ENCODE measurements around the gene ZFR. TPM values are rescaled to one million over a fixed set of nuclear protein-coding genes. Genes with fewer than 3 reads are reported as not detected.

ZFR gene
- polyA plus RNA-seq, 1 of the 3 experiments (the other 2 are of a cell fraction): 24.6 TPM

DNA sequence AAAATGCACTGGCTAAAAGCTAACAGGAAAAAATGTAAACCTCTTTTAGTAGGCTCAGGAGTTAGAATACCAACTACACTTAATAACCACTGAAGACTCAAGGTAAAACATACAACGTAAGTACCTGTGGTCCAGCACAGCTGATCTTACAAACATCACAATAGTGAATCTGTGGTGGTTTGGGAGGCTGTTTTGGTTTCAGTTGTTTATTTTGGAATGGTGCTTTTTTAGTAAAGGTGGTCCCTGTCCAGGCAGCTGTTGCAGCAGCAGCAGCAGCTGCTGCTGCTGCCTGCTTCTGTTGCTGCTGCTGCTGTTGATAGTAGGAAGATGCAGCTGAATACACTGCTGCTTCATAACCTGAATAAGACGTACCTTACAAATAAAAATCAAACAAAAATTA lies 37.9 kb downstream of the ZFR start:
- Histone ChIP-seq H3K79me2 (ENCODE audit: insufficient read depth) (peaks cover 56% of the 10 kb centered on the region), H3K9ac (no peak overlapping the region), H3K36me3 (replicated peaks in 1 of 2; ENCODE audit: control insufficient read depth in 1 of 2, insufficient read depth in 2 of 2, low read length in 1 of 2) (peaks cover 78 to 80% of the 10 kb centered on the region in 2 experiments), H2AFZ (ENCODE audit: low read depth) (no peak overlapping the region), H3K9me2 (no peaks in the 10 kb centered on the region), H3K4me1 (ENCODE audit: control insufficient read depth in 1 of 2, insufficient read depth in 2 of 2, low read depth in 1 of 2, low read length in 1 of 2) (no peaks in the 10 kb centered on the region; a peak in 2 of 4 replicates), H3F3A (replicated peaks; ENCODE audit: insufficient read depth) (peaks cover 13% of the 10 kb centered on the region), H3K4me3 (ENCODE audit: low read depth in 2 of 2, low read length in 1 of 2) (no peak overlapping the region), H3K9me3 (no peaks in the 10 kb centered on the region), H3K4me2 (no peak overlapping the region), H3K27me3 (ENCODE audit: insufficient read depth) (no peaks in the 10 kb centered on the region), H3K27ac (ENCODE audit: low read depth in 2 of 2, low read length in 1 of 2) (no peak overlapping the region), H4K20me1 (ENCODE audit: insufficient read depth) (peaks cover 18% of the 10 kb centered on the region)
- ChIA-PET POLR2A (no interaction called here), CTCF (no interaction called here)
- TF ChIP-seq CHD2 (IDR thresholded peaks at IDR 0.05; ENCODE audit: low read length, partially characterized antibody): no peak
- no peak for TF ChIP-seq JUND (IDR thresholded peaks at IDR 0.05)
- TF ChIP-seq TEAD4 (IDR thresholded peaks at IDR 0.05; ENCODE audit: borderline replicate concordance, insufficient read depth): no peak
- TF ChIP-seq, protein P1, sequence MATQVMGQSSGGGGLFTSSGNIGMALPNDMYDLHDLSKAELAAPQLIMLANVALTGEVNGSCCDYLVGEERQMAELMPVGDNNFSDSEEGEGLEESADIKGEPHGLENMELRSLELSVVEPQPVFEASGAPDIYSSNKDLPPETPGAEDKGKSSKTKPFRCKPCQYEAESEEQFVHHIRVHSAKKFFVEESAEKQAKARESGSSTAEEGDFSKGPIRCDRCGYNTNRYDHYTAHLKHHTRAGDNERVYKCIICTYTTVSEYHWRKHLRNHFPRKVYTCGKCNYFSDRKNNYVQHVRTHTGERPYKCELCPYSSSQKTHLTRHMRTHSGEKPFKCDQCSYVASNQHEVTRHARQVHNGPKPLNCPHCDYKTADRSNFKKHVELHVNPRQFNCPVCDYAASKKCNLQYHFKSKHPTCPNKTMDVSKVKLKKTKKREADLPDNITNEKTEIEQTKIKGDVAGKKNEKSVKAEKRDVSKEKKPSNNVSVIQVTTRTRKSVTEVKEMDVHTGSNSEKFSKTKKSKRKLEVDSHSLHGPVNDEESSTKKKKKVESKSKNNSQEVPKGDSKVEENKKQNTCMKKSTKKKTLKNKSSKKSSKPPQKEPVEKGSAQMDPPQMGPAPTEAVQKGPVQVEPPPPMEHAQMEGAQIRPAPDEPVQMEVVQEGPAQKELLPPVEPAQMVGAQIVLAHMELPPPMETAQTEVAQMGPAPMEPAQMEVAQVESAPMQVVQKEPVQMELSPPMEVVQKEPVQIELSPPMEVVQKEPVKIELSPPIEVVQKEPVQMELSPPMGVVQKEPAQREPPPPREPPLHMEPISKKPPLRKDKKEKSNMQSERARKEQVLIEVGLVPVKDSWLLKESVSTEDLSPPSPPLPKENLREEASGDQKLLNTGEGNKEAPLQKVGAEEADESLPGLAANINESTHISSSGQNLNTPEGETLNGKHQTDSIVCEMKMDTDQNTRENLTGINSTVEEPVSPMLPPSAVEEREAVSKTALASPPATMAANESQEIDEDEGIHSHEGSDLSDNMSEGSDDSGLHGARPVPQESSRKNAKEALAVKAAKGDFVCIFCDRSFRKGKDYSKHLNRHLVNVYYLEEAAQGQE (IDR thresholded peaks at IDR 0.05; ENCODE audit: low read depth, low read length): no peak
- no peak for TF ChIP-seq NRF1 (IDR thresholded peaks at IDR 0.05; ENCODE audit: low read depth, low read length)
- no peak for TF ChIP-seq NFIC (IDR thresholded peaks at IDR 0.05; ENCODE audit: borderline replicate concordance)
- TF ChIP-seq, protein P2, sequence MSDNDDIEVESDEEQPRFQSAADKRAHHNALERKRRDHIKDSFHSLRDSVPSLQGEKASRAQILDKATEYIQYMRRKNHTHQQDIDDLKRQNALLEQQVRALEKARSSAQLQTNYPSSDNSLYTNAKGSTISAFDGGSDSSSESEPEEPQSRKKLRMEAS (IDR thresholded peaks at IDR 0.05; ENCODE audit: low read depth): no peak
- TF ChIP-seq YY1 (IDR thresholded peaks at IDR 0.05; ENCODE audit: low read depth): no peak
- 94% methylated on average over 2 of the region's 2 CpGs for WGBS (ENCODE audit: low lambda C conversion rate)
- no peak for DNase-seq

DNA sequence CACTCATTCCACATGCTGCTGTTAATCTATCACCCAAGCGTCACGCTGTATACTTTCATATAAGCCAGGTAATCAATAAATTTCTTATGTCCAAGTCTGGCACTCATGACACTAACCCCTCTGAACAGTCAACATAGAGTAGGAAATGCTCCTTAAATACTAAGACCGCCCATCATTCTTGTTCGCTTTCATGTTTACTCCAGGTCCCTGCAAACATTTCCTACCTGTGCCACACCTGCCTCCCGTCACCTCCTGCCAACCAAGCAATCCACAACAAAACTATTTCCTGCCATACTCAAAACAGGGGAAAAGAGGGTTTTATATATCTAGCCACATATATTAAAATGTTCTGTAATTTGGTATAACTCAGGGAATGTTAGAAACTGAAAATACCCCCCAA lies 39.0 kb downstream of the ZFR start:
- ChIA-PET CTCF (interaction anchor here (1.6 kb wide), 1 partner anchor 173 kb away, joined by 4 read pairs; no protein-coding TSS in a partner anchor), POLR2A (no interaction called here)
- TF ChIP-seq NRF1 (IDR thresholded peaks at IDR 0.05; ENCODE audit: low read depth, low read length) (no peak), ELF1 (IDR thresholded peaks at IDR 0.05) (no peak), SMC3 (IDR thresholded peaks at IDR 0.05; ENCODE audit: low read depth, low read length) (no peak), RAD21 (IDR thresholded peaks at IDR 0.05; ENCODE audit: low read length) (no peak), RXRA (IDR thresholded peaks at IDR 0.05; ENCODE audit: borderline replicate concordance, low read depth) (no peak), RCOR1 (IDR thresholded peaks at IDR 0.05; ENCODE audit: low read length) (no peak), FOXM1 (IDR thresholded peaks at IDR 0.05; ENCODE audit: low read depth) (no peak), FOXJ3 (CRISPR knock-in tag; IDR thresholded peaks at IDR 0.05) (no peak), EP300 (IDR thresholded peaks at IDR 0.05; ENCODE audit: borderline replicate concordance in 1 of 2, low read depth in 1 of 2, low read length in 1 of 2) (no peak), TCF12 (IDR thresholded peaks at IDR 0.05) (no peak), EZH2phosphoT487 (IDR thresholded peaks at IDR 0.05; ENCODE audit: borderline replicate concordance, low read depth) (no peak), TAF1 (IDR thresholded peaks at IDR 0.05; ENCODE audit: borderline replicate concordance, low read depth, low read length) (no peak), POLR2AphosphoS5 (IDR thresholded peaks at IDR 0.05; ENCODE audit: low read depth, low read length) (no peak), FOSL2 (IDR thresholded peaks at IDR 0.05; ENCODE audit: borderline replicate concordance, low read depth) (no peak)
- TF ChIP-seq, protein P3, sequence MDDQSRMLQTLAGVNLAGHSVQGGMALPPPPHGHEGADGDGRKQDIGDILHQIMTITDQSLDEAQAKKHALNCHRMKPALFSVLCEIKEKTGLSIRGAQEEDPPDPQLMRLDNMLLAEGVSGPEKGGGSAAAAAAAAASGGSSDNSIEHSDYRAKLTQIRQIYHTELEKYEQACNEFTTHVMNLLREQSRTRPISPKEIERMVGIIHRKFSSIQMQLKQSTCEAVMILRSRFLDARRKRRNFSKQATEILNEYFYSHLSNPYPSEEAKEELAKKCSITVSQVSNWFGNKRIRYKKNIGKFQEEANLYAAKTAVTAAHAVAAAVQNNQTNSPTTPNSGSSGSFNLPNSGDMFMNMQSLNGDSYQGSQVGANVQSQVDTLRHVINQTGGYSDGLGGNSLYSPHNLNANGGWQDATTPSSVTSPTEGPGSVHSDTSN (IDR thresholded peaks at IDR 0.05): no peak
- TF ChIP-seq, protein P4, sequence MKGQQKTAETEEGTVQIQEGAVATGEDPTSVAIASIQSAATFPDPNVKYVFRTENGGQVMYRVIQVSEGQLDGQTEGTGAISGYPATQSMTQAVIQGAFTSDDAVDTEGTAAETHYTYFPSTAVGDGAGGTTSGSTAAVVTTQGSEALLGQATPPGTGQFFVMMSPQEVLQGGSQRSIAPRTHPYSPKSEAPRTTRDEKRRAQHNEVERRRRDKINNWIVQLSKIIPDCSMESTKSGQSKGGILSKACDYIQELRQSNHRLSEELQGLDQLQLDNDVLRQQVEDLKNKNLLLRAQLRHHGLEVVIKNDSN (IDR thresholded peaks at IDR 0.05; ENCODE audit: borderline replicate concordance, low read depth): no peak
- TF ChIP-seq, protein P5, sequence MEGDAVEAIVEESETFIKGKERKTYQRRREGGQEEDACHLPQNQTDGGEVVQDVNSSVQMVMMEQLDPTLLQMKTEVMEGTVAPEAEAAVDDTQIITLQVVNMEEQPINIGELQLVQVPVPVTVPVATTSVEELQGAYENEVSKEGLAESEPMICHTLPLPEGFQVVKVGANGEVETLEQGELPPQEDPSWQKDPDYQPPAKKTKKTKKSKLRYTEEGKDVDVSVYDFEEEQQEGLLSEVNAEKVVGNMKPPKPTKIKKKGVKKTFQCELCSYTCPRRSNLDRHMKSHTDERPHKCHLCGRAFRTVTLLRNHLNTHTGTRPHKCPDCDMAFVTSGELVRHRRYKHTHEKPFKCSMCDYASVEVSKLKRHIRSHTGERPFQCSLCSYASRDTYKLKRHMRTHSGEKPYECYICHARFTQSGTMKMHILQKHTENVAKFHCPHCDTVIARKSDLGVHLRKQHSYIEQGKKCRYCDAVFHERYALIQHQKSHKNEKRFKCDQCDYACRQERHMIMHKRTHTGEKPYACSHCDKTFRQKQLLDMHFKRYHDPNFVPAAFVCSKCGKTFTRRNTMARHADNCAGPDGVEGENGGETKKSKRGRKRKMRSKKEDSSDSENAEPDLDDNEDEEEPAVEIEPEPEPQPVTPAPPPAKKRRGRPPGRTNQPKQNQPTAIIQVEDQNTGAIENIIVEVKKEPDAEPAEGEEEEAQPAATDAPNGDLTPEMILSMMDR (IDR thresholded peaks at IDR 0.05): no peak

More for the DNA sequence above, 39.0 kb downstream of the ZFR start:
- Histone ChIP-seq H3K4me2 (no peak overlapping the region), H3K9me2 (no peaks in the 10 kb centered on the region), H3K9ac (no peak overlapping the region), H3F3A (replicated peaks; ENCODE audit: insufficient read depth) (peaks cover 13% of the 10 kb centered on the region), H3K4me1 (ENCODE audit: control insufficient read depth in 1 of 2, insufficient read depth in 2 of 2, low read depth in 1 of 2, low read length in 1 of 2) (no peaks in the 10 kb centered on the region; a peak in 2 of 4 replicates), H3K9me3 (no peaks in the 10 kb centered on the region), H3K79me2 (ENCODE audit: insufficient read depth) (peaks cover 44% of the 10 kb centered on the region), H4K20me1 (ENCODE audit: insufficient read depth) (peaks cover 17% of the 10 kb centered on the region), H3K36me3 (replicated peaks in 1 of 2; ENCODE audit: control insufficient read depth in 1 of 2, insufficient read depth in 2 of 2, low read length in 1 of 2) (peaks cover 80 to 92% of the 10 kb centered on the region in 2 experiments), H3K4me3 (ENCODE audit: low read depth in 2 of 2, low read length in 1 of 2) (no peak overlapping the region), H3K27me3 (ENCODE audit: insufficient read depth) (no peaks in the 10 kb centered on the region), H2AFZ (ENCODE audit: low read depth) (no peak overlapping the region), H3K27ac (ENCODE audit: low read depth in 2 of 2, low read length in 1 of 2) (no peak overlapping the region)
- 100% methylated on average over 5 of the region's 5 CpGs for WGBS (ENCODE audit: low lambda C conversion rate)
- DNase-seq: no peak
